ENCODE data around the gene OCIAD2.

DNA sequence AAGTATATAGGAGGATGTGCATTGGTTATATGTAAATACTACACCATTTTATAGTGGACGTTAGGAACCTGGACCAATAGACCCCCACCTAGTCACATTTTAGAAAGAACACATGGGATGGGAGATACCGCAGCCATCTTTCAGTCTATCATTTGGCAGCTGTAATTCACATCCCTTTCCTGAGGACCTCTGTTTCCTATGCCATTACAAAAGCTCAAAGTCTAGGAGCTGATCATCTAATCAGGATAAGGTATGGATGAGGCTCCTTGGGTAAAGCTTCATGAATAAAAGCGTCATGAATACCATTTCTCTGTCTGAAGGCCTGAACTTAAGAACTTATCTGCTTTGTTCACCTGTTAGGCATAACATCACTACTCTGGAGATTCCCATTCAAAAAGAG is 44.5 kb downstream of the OCIAD2 start:
- TF ChIP-seq CTCF (conservative IDR thresholded peaks at IDR 0.05; ENCODE audit: low read depth, low read length) (no peak), EZH2 (IDR thresholded peaks at IDR 0.05; ENCODE audit: low read length, unreplicated experiment) (no peak)
